Measurements from ENCODE around the gene PIP5K1B. TPM values are rescaled to one million over a fixed set of nuclear protein-coding genes. Genes with fewer than 3 reads are reported as not detected.

PIP5K1B gene
- total and polyA plus RNA-seq, 2 experiments from 2014 or later, result 3.7 to 10.2 TPM

DNA sequence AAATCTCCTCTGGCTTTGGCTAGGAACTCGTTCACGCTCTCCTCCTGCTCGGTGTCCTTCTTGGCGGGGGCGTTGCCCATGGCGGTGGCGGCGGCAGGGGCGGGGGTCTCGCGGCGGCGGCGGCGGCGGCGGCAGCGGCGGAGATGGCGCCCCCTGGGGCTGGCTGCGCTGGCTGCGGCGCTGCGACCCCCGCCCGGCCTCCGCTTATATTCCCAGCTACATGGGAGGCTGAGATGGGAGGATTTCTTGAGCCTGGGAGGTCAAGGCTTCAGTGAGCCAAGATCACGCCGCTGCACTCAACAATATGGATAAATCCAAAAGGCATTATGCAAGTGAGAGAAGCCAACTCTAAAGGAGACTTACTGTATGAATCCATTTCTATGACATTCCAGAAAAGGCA lies 309.0 kb downstream of the PIP5K1B start, which contains the start of gene PRKACG:
Gene PRKACG (minus strand): TSS at position 101 of the 400 bp plus-strand sequence. CDS start 21 bp downstream, at position 80.
- TF ChIP-seq EZH2phosphoT487 (IDR thresholded peaks at IDR 0.05; ENCODE audit: low read depth, severe bottlenecking, unreplicated experiment) (no peak), EZH2 (IDR thresholded peaks at IDR 0.05; ENCODE audit: borderline replicate concordance) (no peak)
- TF ChIP-seq, protein P1, sequence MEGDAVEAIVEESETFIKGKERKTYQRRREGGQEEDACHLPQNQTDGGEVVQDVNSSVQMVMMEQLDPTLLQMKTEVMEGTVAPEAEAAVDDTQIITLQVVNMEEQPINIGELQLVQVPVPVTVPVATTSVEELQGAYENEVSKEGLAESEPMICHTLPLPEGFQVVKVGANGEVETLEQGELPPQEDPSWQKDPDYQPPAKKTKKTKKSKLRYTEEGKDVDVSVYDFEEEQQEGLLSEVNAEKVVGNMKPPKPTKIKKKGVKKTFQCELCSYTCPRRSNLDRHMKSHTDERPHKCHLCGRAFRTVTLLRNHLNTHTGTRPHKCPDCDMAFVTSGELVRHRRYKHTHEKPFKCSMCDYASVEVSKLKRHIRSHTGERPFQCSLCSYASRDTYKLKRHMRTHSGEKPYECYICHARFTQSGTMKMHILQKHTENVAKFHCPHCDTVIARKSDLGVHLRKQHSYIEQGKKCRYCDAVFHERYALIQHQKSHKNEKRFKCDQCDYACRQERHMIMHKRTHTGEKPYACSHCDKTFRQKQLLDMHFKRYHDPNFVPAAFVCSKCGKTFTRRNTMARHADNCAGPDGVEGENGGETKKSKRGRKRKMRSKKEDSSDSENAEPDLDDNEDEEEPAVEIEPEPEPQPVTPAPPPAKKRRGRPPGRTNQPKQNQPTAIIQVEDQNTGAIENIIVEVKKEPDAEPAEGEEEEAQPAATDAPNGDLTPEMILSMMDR (IDR thresholded peaks at IDR 0.05; ENCODE audit: poor library complexity), result no peak
- Histone ChIP-seq H3K4me2 (no peak within 1 kb of the TSS), H3K36me3 (replicated peaks; ENCODE audit: insufficient read depth, low read depth) (no peaks in the 10 kb centered on the region), H3K9me3 (ENCODE audit: low read depth) (no peaks in the 10 kb centered on the region), H3K9me2 (replicated peaks; ENCODE audit: insufficient read depth) (no peaks in the 10 kb centered on the region), H3K27ac (no peak within 1 kb of the TSS), H3K79me2 (no peaks in the 10 kb centered on the region), H4K20me1 (ENCODE audit: insufficient read depth, poor library complexity, severe bottlenecking) (no peaks in the 10 kb centered on the region), H2AFZ (no peak within 1 kb of the TSS), H3K4me3 (no peak within 1 kb of the TSS), H3K4me1 (ENCODE audit: insufficient read depth) (no peaks in the 10 kb centered on the region), H3K27me3 (peaks cover 6% of the 10 kb centered on the region)
- no peak for DNase-seq (ENCODE audit: low spot score)
- 98% methylated on average over 27 of the region's 29 CpGs for WGBS (ENCODE audit: low lambda C conversion rate, missing lambda C conversion rate)

DNA sequence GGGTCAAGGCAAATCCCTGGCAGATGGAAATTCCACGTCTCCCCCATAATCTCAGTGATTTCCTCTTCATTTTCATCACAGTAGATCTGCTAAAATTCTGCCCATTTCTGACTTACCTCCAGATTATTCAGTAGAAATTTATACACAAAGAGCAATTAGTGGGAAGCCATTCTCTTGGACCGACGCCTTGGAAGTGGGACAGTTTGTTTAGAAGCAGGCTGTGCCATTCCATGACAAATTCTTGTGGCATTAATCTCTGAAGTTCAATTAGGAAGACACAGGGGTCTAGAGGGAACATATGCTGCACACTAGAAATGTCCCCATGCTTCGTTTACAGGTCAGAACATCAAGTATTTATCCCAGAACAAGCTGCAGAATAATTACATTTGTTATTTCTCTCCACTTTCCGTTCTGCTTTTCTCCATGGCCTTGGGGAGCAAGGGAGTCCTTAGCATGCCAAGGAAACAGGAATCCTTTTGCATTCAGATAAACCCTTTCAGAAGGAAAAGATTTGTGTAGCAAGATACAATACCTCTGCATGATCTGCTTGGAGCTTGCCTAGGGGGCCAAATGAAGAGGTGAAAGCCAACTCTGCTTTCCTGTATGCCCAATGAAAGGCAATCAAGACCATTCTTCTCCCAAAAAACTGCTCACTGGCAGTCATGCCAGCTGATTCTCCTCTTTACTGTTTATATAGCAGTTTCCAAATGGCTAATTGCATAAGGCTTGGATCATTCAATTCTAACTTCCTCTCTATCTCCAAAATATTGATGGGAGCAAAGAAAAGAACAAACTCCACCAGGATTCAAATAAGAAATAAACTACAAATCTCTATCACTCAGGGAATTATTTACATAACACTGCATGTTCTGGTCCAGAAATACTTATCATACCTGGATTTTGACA lies 311.4 kb downstream of the PIP5K1B start:
- Histone ChIP-seq H3K9me3 (ENCODE audit: low read depth) (no peaks in the 10 kb centered on the region), H3K27me3 (peaks cover 6% of the 10 kb centered on the region), H3K4me2 (no peak overlapping the region), H3K36me3 (replicated peaks; ENCODE audit: insufficient read depth, low read depth) (no peaks in the 10 kb centered on the region), H3K4me1 (ENCODE audit: insufficient read depth) (no peaks in the 10 kb centered on the region), H3K27ac (no peak overlapping the region), H3K4me3 (no peak overlapping the region), H3K9me2 (replicated peaks; ENCODE audit: insufficient read depth) (no peaks in the 10 kb centered on the region), H2AFZ (no peak overlapping the region), H4K20me1 (ENCODE audit: insufficient read depth, poor library complexity, severe bottlenecking) (no peaks in the 10 kb centered on the region), H3K79me2 (no peaks in the 10 kb centered on the region)
- no peak for TF ChIP-seq EZH2phosphoT487 (IDR thresholded peaks at IDR 0.05; ENCODE audit: low read depth, severe bottlenecking, unreplicated experiment)
- no peak for TF ChIP-seq EZH2 (IDR thresholded peaks at IDR 0.05; ENCODE audit: borderline replicate concordance)
- TF ChIP-seq, protein P1 (IDR thresholded peaks at IDR 0.05; ENCODE audit: poor library complexity), result no peak
- 68% methylated on average over 5 of the region's 5 CpGs for WGBS (ENCODE audit: low lambda C conversion rate, missing lambda C conversion rate)
- DNase-seq (ENCODE audit: low spot score), result no peak

DNA sequence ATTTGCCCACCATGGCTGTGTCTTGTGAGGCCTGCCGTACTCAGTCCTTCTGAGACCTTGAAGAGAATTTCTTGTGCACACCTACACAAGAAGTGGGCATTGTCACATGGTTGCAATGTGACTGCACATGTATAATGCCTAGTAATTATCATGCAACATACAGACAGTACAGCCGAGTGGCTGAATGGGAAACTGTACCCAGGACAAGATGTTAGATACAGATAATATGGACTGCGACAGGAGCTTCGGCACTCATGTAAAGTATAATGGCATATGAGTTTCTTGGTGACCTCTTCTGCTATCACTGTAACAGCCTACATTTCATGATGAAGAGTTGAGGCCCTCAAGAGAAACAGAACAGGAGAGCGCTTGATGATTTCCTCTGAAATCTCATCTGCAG lies 313.7 kb downstream of the PIP5K1B start:
- H3K27ac ChIP-seq, result no peak overlapping the region
- H3K9me3 ChIP-seq (ENCODE audit: low read depth), result no peaks in the 10 kb centered on the region
- H3K36me3 ChIP-seq (replicated peaks; ENCODE audit: insufficient read depth, low read depth), result no peaks in the 10 kb centered on the region
- TF ChIP-seq, protein P1 (IDR thresholded peaks at IDR 0.05; ENCODE audit: poor library complexity), result no peak
- TF ChIP-seq EZH2 (IDR thresholded peaks at IDR 0.05; ENCODE audit: borderline replicate concordance), result no peak
- no peak for TF ChIP-seq EZH2phosphoT487 (IDR thresholded peaks at IDR 0.05; ENCODE audit: low read depth, severe bottlenecking, unreplicated experiment)
- H3K79me2 ChIP-seq, result no peaks in the 10 kb centered on the region
- H3K4me2 ChIP-seq, result no peak overlapping the region
- DNase-seq (ENCODE audit: low spot score), result no peak
- H3K27me3 ChIP-seq, result peaks cover 6% of the 10 kb centered on the region
- no peaks in the 10 kb centered on the region for H3K9me2 ChIP-seq (replicated peaks; ENCODE audit: insufficient read depth)
- no peak overlapping the region for H2AFZ ChIP-seq
- H3K4me1 ChIP-seq (ENCODE audit: insufficient read depth), result no peaks in the 10 kb centered on the region
- no peak overlapping the region for H3K4me3 ChIP-seq
- WGBS (ENCODE audit: low lambda C conversion rate, missing lambda C conversion rate), result 76% methylated on average over 5 of the region's 5 CpGs
- no peaks in the 10 kb centered on the region for H4K20me1 ChIP-seq (ENCODE audit: insufficient read depth, poor library complexity, severe bottlenecking)

All from hepatocyte (in vitro differentiated cells).